ENCODE data around the gene PANK1. TPM values are rescaled to one million over a fixed set of nuclear protein-coding genes. Genes with fewer than 3 reads are reported as not detected.

The PANK1 gene
- total and polyA plus RNA-seq, 2 of the 4 experiments (the other 2 are of a cell fraction), result 3.0 to 8.8 TPM

GRCh38 chr10:89582022-89582421 lies 63.0 kb downstream of the PANK1 start:
- H3K18ac ChIP-seq (ENCODE audit: low read depth, low read length), result no peak overlapping the region
- no peak overlapping the region for H3K56ac ChIP-seq (ENCODE audit: extremely low read depth, insufficient read depth, low read length)
- H3K4me3 ChIP-seq (ENCODE audit: insufficient read depth, low read depth, low read length), result no peak overlapping the region
- no peak overlapping the region for H2AK5ac ChIP-seq (ENCODE audit: low read depth, low read length)
- no peaks in the 10 kb centered on the region for H3K4me1 ChIP-seq (ENCODE audit: control insufficient read depth, insufficient read depth, low read length)
- no peak overlapping the region for H2BK15ac ChIP-seq (ENCODE audit: low read depth, low read length)
- dilution Hi-C loops (cut with HindIII; ENCODE audit: low sequenced_read_pairs, unreplicated experiment), result no loop called here
- no peaks in the 10 kb centered on the region for H3K79me1 ChIP-seq (ENCODE audit: low read depth in 1 of 2, low read length in 2 of 2)
- H2AFZ ChIP-seq (replicated peaks; ENCODE audit: low read length, poor library complexity), result no peak overlapping the region
- ATAC-seq (ENCODE audit: low read depth) (no peak), DNase-seq (no peak)
- H3K36me3 ChIP-seq (ENCODE audit: control insufficient read depth, insufficient read depth, low read length), result no peaks in the 10 kb centered on the region
- H2BK20ac ChIP-seq (ENCODE audit: low read depth, low read length), result no peak overlapping the region
- H2BK120ac ChIP-seq (ENCODE audit: low read depth, low read length), result no peak overlapping the region
- no peak overlapping the region for H3K9ac ChIP-seq (ENCODE audit: low read depth, low read length)
- no peak overlapping the region for H3K4ac ChIP-seq (ENCODE audit: low read depth, low read length)
- CTCF ChIA-PET, result no interaction called here
- no TSS peak for BruUV-seq (replicated peaks)
- no peak overlapping the region for H4K5ac ChIP-seq (ENCODE audit: low read depth, low read length)
- no peaks in the 10 kb centered on the region for H3K27me3 ChIP-seq (ENCODE audit: control insufficient read depth, insufficient read depth, low read length)
- no CpG with 5 or more reads among the region's 1 CpG for WGBS, 2 experiments (ENCODE audit: extremely low coverage in 2 of 2, insufficient read length in 1 of 2)
- H4K20me1 ChIP-seq (ENCODE audit: insufficient read depth, low read length), result no peaks in the 10 kb centered on the region
- POLR2A ChIA-PET (ENCODE audit: unreplicated experiment), result no interaction called here
- H3K14ac ChIP-seq (replicated peaks; ENCODE audit: low read depth, low read length), result no peak overlapping the region
- intact Hi-C loops (cut with micrococcal nuclease), result no loop called here
- H4K8ac ChIP-seq (ENCODE audit: low read depth in 2 of 2, low read length in 2 of 2), result no peak overlapping the region
- 0 out of 2 replicates have a peak, but pooled peaks cover 2% of the 10 kb centered on the region for H3K9me3 ChIP-seq (ENCODE audit: control insufficient read depth, insufficient read depth, low read length)
- H3K9me1 ChIP-seq (ENCODE audit: insufficient read depth, low read length), result no peaks in the 10 kb centered on the region
- no peak overlapping the region for H3K4me2 ChIP-seq (ENCODE audit: low read depth, low read length)
- no peak overlapping the region for H4K91ac ChIP-seq (ENCODE audit: insufficient read depth, low read depth, low read length)
- TF ChIP-seq USF2 (IDR thresholded peaks at IDR 0.05; ENCODE audit: low read depth, low read length) (no peak), POLR2A (IDR thresholded peaks at IDR 0.05; ENCODE audit: low read depth, low read length) (no peak), MAZ (IDR thresholded peaks at IDR 0.05; ENCODE audit: borderline replicate concordance, low read depth, low read length) (no peak), RFX5 (IDR thresholded peaks at IDR 0.05; ENCODE audit: low read depth, low read length) (no peak), RAD21 (IDR thresholded peaks at IDR 0.05; ENCODE audit: low read length) (no peak), MAFK (IDR thresholded peaks at IDR 0.05; ENCODE audit: low read depth, low read length) (no peak), SMC3 (IDR thresholded peaks at IDR 0.05; ENCODE audit: low read depth, low read length) (no peak), CEBPB (IDR thresholded peaks at IDR 0.05; ENCODE audit: low read depth, low read length) (no peak), MXI1 (IDR thresholded peaks at IDR 0.05; ENCODE audit: borderline replicate concordance, low read depth, low read length) (no peak), RCOR1 (IDR thresholded peaks at IDR 0.05; ENCODE audit: insufficient replicate concordance, low read length) (no peak), CTCF (conservative IDR thresholded peaks at IDR 0.05; ENCODE audit: low read depth, low read length) (no peak), NFE2L2 (IDR thresholded peaks at IDR 0.05; ENCODE audit: low read depth, low read length) (no peak), FOS (IDR thresholded peaks at IDR 0.05; ENCODE audit: low read depth, low read length) (no peak), BHLHE40 (IDR thresholded peaks at IDR 0.05; ENCODE audit: low read depth, low read length) (no peak), CHD1 (IDR thresholded peaks at IDR 0.05; ENCODE audit: low read depth, low read length) (no peak), ELK1 (IDR thresholded peaks at IDR 0.05; ENCODE audit: borderline replicate concordance, low read depth, low read length) (no peak)
- no peak overlapping the region for H3K23ac ChIP-seq (ENCODE audit: low read depth, low read length)
- no peak overlapping the region for H2AK9ac ChIP-seq (replicated peaks; ENCODE audit: low read depth, low read length, poor library complexity)
- H2BK5ac ChIP-seq (ENCODE audit: low read depth, low read length, poor library complexity, severe bottlenecking), result no peak overlapping the region
- in situ Hi-C loops (cut with MboI; ENCODE audit: low sequenced_read_pairs), result no loop called here
- no peak overlapping the region for H3K27ac ChIP-seq (ENCODE audit: insufficient read depth, low read length)

Data from IMR-90 (cell line).